ENCODE data around the gene ROBO3.

DNA sequence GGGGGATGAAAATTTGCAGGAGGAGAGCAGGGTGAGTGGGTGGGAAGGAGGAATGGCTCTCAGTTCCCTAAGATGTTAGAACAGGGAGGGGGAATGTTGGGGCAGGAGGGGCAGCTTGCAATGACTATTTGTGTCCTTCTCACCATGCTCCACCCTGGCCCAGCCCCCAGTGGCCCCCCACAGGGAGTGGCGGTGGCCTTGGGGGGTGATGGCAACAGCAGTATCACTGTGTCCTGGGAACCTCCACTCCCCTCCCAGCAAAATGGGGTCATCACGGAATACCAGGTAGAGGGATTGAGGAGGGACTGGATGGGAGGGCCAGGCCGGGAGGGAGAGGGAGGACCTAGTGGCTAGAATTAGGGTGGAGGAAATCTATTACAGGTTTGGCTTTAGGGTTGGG is 10.2 kb downstream of the ROBO3 start:
- TF ChIP-seq, protein P1, sequence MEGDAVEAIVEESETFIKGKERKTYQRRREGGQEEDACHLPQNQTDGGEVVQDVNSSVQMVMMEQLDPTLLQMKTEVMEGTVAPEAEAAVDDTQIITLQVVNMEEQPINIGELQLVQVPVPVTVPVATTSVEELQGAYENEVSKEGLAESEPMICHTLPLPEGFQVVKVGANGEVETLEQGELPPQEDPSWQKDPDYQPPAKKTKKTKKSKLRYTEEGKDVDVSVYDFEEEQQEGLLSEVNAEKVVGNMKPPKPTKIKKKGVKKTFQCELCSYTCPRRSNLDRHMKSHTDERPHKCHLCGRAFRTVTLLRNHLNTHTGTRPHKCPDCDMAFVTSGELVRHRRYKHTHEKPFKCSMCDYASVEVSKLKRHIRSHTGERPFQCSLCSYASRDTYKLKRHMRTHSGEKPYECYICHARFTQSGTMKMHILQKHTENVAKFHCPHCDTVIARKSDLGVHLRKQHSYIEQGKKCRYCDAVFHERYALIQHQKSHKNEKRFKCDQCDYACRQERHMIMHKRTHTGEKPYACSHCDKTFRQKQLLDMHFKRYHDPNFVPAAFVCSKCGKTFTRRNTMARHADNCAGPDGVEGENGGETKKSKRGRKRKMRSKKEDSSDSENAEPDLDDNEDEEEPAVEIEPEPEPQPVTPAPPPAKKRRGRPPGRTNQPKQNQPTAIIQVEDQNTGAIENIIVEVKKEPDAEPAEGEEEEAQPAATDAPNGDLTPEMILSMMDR (IDR thresholded peaks at IDR 0.05): no peak
- no peak for TF ChIP-seq POLR2A (IDR thresholded peaks at IDR 0.05)

Measured in body of pancreas (tissue), 4 donors.